ENCODE results near the gene SRC. TPM values are rescaled to one million over a fixed set of nuclear protein-coding genes. Genes with fewer than 3 reads are reported as not detected.

Gene SRC
- total and polyA plus RNA-seq, 2 of the 8 experiments (the other 6 are each of a cell fraction or from before 2014, with no cell fraction given): 27.6 to 28.8 TPM

DNA sequence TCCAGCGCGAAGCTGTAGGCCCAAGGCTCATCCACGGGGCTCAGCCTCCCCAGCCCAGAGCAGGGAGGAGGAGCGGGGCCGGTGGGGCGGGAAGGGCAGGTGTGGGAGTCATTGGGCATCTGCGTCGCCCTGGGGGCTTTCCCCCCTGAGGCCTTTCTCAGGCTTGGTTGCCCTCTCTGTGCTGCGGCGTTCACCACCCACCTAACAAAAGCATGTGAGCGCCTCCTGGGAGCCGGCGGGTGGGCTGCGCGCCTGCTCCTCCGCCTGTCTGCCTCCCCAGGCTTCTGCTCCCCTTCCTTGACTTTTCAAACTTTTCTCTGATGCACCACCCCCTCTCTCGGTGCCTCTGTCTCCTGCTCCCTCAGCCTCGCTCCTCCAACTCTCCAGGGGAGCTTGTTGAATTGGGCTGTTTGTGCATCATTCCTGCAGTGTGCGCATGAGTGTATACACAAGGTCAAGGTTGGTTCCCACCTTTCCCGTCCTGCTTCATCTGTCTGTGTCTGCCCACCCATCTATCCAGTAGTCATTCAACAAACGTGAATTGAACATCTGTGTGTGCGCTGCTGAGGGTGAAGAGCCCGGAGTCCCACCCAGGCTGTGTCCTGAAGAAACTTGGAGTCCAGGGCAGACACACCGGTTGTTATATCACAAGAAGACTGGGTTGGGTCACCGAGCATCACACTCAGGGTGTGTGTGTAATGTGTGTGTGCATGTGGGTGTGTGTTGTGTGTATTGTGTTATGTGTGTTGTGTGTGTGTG is 92.7 kb downstream of the SRC start (continued):
- TF ChIP-seq SAP30 (IDR thresholded peaks at IDR 0.05; ENCODE audit: insufficient read depth, insufficient replicate concordance, low read length): no peak
- no peak for TF ChIP-seq KDM4A (IDR thresholded peaks at IDR 0.05; ENCODE audit: low read depth, low read length, severe bottlenecking)
- TF ChIP-seq, protein P1, sequence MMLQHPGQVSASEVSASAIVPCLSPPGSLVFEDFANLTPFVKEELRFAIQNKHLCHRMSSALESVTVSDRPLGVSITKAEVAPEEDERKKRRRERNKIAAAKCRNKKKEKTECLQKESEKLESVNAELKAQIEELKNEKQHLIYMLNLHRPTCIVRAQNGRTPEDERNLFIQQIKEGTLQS (IDR thresholded peaks at IDR 0.05; ENCODE audit: insufficient read depth, low read depth, low read length): no peak
- TF ChIP-seq MAFK (IDR thresholded peaks at IDR 0.05; ENCODE audit: low read depth, low read length): no peak
- no peak for TF ChIP-seq GABPA (IDR thresholded peaks at IDR 0.05; ENCODE audit: borderline replicate concordance, insufficient read depth, low read length)

Data from H1 (cell line).